AG10803 (cell line): ENCODE measurements around the gene CIITA.

ENCODE experiments used
- DNase-seq: peaks from one replicate; pipeline ENCODE4 v3.0.0; 2010; ENCODE audit warnings: low read depth
- H3K4me3 ChIP-seq: 2 replicates; pipeline ENCODE4 v1.5.1; 2011; ENCODE audit warnings: mild to moderate bottlenecking, low read length, control low read depth
- TF ChIP-seq, protein P1 (sequence below): conservative IDR thresholded peaks from 2 replicates; pipeline ENCODE4 v1.5.1; 2011; ENCODE audit warnings: mild to moderate bottlenecking, low read length, control low read depth, inconsistent platforms

Gene CIITA

DNA sequence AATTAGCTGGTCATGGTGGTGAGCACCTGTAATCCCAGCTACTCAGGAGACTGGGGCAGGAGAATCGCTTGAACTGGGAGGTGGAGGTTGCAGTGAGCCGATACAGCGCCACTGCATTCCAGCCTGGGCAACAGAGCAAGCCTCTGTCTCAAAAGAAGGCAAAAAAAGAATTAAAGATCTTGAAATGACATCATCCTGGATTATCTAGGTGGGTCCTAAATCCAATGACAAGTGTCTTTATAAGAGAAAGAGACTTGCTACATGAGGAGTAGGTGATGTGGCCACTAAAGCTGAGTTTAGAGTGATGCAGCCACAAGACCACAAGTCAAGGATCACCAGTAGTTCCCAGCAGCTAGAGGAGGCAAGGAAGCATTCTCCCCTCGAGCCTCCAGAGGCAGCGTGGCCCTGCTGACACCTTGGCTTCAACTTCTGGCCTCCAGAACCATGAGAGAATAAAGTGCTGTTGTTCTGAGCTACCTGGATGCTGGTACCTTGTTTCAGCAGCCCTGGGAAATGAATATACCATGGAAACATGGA lies 15.8 kb downstream of the CIITA start:
- DNase-seq = no peak
- no peak overlapping the region for H3K4me3 ChIP-seq
- TF ChIP-seq, protein P1, sequence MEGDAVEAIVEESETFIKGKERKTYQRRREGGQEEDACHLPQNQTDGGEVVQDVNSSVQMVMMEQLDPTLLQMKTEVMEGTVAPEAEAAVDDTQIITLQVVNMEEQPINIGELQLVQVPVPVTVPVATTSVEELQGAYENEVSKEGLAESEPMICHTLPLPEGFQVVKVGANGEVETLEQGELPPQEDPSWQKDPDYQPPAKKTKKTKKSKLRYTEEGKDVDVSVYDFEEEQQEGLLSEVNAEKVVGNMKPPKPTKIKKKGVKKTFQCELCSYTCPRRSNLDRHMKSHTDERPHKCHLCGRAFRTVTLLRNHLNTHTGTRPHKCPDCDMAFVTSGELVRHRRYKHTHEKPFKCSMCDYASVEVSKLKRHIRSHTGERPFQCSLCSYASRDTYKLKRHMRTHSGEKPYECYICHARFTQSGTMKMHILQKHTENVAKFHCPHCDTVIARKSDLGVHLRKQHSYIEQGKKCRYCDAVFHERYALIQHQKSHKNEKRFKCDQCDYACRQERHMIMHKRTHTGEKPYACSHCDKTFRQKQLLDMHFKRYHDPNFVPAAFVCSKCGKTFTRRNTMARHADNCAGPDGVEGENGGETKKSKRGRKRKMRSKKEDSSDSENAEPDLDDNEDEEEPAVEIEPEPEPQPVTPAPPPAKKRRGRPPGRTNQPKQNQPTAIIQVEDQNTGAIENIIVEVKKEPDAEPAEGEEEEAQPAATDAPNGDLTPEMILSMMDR = no peak

DNA sequence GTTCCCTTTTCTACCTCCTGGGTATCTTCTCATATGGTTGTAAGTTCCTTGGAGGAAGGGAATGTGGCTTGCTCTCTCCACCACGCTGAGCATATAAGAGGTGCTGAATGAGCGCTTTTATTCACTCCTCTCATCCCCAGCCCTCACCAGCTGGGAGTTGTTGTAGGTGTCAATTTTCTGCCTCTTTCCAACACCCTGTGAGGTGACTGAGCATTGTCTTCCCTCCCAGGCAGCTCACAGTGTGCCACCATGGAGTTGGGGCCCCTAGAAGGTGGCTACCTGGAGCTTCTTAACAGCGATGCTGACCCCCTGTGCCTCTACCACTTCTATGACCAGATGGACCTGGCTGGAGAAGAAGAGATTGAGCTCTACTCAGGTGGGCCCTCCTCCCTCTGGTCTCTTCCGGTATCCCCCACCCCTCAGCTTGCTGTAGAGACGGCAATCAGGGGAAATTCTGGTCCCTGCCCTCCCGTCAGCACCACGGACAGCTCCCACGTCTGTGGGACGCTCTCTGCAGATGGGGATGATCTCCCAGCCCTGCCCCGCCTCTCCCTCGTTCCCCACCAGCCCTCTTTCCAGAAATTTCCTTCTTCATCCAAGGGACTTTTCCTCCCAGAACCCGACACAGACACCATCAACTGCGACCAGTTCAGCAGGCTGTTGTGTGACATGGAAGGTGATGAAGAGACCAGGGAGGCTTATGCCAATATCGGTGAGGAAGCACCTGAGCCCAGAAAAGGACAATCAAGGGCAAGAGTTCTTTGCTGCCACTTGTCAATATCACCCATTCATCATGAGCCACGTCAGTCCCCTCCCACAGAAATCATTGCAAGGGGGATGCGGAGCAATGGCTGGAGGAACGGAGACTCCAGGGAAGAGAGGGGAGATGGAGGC lies 18.3 kb downstream of the CIITA start:
- H3K4me3 ChIP-seq = no peak overlapping the region
- peak; percentile 21 for DNase-seq
- TF ChIP-seq, protein P1 = no peak

DNA sequence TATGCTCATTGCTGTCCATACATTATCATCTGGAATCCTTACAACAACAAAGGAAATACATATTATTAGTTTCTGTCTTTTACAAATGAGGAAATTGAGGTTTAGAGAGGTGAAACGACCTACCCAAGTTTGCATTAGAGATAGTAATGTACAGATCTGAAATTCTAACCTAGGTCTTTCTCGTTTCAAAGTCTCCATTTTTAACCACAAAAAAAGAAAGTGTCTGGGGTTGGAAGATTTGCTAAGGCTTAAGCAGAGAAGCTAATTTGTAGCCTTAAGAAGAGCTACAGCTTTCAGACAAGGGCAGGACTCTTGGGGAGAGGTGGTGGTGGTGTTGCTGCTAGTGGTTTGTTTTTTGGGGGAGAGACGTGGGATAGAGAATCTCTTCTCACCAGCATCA lies 19.2 kb downstream of the CIITA start:
- H3K4me3 ChIP-seq = no peak overlapping the region
- DNase-seq = no peak
- TF ChIP-seq, protein P1 = no peak

DNA sequence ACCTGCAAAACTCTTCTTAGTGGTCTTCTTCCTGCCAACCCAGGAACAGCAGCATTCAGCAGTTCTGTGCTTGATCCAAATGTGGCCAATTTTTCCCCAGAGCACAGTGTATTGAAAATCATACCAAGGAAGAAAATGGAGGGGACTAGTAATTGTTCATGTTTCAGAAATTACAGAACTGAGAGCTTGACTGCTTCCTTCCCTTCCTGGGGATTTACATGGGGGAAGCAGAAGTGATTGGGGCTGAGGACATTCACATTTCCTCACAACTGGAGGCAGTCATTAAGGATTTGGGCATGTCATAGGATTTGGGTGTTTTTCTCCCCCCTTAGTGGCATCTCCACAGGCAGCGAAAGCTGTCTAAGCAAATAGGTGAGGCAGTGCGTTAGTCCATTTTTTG lies 19.7 kb downstream of the CIITA start:
- H3K4me3 ChIP-seq = no peak overlapping the region
- TF ChIP-seq, protein P1 = no peak
- DNase-seq = no peak

DNA sequence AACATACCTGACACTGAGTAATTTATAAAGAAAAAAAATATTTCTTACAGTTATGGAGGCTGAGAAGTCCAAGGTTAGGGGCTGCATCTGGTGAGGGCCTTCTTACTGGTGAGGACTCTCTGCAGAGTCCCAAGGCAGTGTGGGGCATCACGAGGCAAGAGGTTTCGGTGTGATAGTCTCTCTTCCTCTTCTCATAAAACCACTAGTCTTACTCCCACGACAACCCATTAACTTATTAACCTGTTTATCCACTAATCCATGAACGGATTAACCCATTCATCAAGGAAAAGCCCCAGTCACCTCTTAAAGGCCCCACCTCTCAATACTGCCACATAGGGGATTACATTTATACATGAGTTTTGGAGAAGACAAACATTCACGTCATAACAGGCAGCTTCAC lies 20.1 kb downstream of the CIITA start:
- H3K4me3 ChIP-seq = no peak overlapping the region
- DNase-seq = no peak
- TF ChIP-seq, protein P1 = no peak

DNA sequence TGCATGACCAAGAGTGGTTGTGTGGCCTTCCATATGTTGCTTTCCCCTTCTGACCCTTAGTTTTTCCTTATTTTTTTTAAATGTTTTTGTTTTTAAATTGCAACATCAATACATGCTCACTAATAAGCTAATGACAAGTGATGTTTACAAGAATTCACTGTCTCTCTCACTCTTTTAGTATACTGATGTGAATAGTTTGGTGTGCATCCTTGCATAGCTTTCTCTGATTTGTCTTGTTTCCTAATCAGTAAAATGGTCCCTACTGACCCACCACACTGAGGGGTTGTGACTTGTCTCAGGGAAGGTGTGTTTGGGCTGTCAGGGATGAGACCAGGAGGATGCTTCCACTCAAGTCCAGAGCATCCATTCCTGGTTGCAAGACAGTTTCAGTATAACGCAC lies 26.0 kb downstream of the CIITA start:
- H3K4me3 ChIP-seq = no peak overlapping the region
- DNase-seq = no peak
- TF ChIP-seq, protein P1 = no peak

DNA sequence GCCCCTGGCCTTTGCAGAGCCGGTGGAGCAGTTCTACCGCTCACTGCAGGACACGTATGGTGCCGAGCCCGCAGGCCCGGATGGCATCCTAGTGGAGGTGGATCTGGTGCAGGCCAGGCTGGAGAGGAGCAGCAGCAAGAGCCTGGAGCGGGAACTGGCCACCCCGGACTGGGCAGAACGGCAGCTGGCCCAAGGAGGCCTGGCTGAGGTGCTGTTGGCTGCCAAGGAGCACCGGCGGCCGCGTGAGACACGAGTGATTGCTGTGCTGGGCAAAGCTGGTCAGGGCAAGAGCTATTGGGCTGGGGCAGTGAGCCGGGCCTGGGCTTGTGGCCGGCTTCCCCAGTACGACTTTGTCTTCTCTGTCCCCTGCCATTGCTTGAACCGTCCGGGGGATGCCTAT lies 29.5 kb downstream of the CIITA start:
- H3K4me3 ChIP-seq = no peak overlapping the region
- no peak for DNase-seq
- TF ChIP-seq, protein P1 = no peak
